ENCODE measurements around the gene ANO9. TPM values are rescaled to one million over a fixed set of nuclear protein-coding genes. Genes with fewer than 3 reads are reported as not detected.

Gene ANO9
- total RNA-seq, 1 experiment from 2014 or later, result 0.73 TPM

DNA sequence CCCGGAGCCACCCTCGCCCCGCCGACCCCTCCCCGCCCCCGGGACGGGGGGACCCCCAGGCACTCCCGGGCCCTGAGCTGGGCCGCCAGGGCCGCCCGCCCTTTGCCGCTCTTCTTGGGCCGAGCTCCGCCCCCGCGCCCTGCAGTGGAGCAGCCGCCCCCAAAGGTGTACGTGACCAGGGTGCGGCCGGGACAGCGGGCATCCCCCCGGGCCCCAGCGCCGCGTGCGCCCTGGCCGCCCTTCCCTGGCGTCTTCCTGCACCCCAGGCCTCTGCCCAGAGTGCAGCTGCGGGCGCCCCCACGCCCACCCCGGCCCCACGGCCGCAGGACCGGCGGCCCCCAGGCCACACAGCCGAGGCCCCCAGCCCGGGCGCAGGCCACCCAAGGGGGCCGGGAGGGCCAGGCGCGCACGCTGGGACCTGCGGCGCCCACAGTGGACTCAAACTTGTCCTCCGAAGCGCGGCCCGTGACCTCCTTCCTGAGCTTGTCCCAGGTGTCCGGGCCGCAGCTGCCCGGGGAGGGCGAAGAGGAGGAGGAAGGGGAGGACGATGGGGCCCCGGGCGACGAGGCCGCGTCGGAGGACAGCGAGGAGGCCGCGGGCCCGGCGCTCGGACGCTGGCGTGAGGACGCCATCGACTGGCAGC is 65.2 kb downstream of the ANO9 start:
- H3K27ac ChIP-seq, result no peak overlapping the region
- no peaks in the 10 kb centered on the region for H3K36me3 ChIP-seq
- no peaks in the 10 kb centered on the region for H3K9me3 ChIP-seq (replicated peaks)
- no peaks in the 10 kb centered on the region for H3K4me1 ChIP-seq
- no peaks in the 10 kb centered on the region for H3K27me3 ChIP-seq
- no peak overlapping the region for H3K4me3 ChIP-seq
- DNase-seq, result no peak

DNA sequence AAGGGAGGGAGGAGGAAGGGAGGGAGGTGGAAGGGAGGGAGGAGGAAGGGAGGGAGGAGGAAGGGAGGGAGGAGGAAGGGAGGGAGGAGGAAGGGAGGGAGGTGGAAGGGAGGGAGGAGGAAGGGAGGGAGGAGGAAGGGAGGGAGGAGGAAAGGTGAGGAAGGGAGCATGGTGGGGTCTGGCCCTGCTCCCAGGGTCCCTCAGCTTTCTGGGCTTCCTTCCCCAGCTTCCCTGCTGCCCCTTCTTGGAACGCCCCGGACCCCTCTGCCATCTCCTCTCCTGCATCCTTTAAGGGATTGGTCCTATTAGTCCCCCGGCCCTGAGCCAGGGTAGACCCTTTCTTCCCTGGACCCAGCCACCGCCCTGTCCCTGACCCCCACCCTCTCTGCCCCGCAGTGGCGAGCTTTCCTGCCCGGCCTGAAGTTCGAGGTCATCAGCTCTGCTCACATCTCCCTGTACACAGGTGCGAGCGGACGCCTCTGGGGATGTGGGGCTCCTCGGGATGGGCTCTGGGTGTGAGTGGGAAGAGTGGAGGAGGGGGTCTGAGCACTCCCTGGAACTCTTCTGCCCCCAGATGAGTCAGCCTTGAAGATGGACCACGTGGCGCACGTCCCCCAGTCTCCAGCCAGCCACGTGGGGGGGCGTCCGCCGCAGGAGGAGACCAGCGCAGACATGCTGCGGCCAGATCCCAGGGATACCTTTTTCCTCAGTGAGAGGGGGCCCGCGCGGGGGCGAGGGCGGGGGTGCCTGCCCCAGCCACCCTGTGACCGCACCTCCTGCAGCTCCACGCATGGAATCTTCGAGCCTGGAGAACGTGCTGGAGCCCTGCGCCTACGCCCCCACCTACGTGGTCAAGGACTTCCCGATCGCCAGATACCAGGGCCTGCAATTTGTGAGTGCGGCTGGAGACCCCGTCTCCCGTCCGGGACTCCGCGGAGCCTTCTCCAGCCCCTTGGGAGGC is 66.5 kb downstream of the ANO9 start:
- Histone ChIP-seq H3K4me1 (no peaks in the 10 kb centered on the region), H3K27ac (no peak overlapping the region), H3K36me3 (no peaks in the 10 kb centered on the region), H3K9me3 (replicated peaks) (no peaks in the 10 kb centered on the region), H3K27me3 (no peaks in the 10 kb centered on the region), H3K4me3 (no peak overlapping the region)
- no peak for DNase-seq

DNA sequence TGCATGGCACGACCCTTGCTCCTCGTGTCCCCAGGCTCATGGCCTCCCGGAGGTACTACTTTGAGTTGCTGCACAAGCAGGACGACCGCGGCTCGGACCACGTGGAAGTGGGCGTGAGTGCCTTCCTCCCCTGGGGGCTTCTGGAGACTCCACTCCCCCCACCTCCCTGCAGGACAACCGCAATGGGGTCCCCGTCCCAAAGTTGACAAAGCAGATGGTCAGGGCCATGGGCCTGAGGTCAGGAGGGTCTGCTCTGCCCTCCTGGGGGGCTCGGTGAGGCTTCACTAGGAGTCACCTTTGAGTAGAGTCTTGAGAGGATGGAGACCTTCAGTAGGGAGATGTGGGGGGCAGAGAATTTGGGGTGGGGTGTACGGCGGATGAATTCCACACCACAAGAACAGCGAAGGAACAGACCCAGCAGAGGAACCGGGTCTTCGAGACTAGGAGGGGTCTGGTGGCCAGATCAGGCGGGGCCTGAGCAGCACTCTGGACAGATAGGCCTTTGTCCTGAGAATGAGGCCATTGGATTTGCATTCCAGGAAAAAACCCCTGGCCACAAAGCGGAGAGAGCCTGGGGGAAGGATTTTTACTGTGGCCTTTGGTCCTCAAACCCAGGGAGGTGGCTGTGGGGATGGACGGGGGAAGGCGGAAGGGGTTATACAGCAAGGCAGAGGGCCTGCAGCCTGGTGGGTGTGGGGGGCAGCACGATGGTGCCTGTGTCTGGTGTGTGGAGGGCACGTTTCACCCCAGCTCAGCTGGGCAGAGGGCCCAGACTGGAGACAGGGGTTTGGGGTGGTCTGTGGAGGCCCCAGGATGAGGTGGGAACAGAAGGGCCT is 67.9 kb downstream of the ANO9 start:
- Histone ChIP-seq H3K4me3 (no peak overlapping the region), H3K27me3 (no peaks in the 10 kb centered on the region), H3K27ac (no peak overlapping the region), H3K4me1 (no peaks in the 10 kb centered on the region), H3K9me3 (replicated peaks) (no peaks in the 10 kb centered on the region), H3K36me3 (no peaks in the 10 kb centered on the region)
- DNase-seq, result peak in 1 of 2 experiments; percentile 40

DNA sequence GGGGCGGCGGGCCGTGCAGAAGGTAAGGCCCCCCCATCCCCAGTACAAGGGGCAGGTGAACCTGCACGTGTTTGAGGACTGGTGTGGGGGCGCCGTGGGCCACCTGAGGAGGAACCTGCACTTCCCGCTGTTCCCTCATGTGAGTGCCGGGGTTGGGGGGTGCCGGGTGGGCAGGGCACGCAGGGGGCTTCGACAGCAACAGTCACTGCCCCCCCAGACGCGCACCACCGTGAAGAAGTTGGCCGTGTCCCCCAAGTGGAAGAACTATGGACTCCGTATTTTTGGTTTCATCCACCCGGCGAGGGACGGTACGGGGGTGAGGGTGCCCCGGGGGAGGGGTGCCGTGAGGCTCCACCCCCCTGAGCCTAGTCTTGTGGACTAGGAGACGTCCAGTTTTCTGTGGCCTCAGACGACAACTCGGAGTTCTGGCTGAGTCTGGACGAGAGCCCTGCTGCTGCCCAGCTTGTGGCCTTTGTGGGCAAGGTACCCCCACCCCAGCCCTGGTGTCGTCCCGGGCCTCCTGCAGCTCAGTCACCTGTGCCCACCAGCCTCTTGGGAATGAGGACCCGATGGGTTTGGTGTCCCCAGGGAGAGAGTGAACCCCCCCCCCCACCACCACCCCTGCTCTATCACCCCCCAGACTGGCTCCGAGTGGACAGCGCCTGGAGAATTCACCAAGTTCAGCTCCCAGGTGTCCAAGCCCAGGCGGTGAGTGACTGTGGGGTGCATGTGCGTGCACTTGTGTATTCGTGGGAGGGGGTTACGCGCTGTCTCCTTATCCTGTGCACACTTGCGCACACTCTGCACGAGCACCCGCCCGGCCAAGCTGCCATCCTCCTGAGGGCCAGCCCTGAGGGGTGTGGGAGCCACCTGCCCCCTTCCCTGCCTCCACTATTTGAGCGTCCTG is 68.7 kb downstream of the ANO9 start:
- no peaks in the 10 kb centered on the region for H3K9me3 ChIP-seq (replicated peaks)
- no peaks in the 10 kb centered on the region for H3K36me3 ChIP-seq
- H3K4me1 ChIP-seq, result no peaks in the 10 kb centered on the region
- H3K4me3 ChIP-seq, result no peak overlapping the region
- DNase-seq, result no peak
- no peak overlapping the region for H3K27ac ChIP-seq
- no peaks in the 10 kb centered on the region for H3K27me3 ChIP-seq

DNA sequence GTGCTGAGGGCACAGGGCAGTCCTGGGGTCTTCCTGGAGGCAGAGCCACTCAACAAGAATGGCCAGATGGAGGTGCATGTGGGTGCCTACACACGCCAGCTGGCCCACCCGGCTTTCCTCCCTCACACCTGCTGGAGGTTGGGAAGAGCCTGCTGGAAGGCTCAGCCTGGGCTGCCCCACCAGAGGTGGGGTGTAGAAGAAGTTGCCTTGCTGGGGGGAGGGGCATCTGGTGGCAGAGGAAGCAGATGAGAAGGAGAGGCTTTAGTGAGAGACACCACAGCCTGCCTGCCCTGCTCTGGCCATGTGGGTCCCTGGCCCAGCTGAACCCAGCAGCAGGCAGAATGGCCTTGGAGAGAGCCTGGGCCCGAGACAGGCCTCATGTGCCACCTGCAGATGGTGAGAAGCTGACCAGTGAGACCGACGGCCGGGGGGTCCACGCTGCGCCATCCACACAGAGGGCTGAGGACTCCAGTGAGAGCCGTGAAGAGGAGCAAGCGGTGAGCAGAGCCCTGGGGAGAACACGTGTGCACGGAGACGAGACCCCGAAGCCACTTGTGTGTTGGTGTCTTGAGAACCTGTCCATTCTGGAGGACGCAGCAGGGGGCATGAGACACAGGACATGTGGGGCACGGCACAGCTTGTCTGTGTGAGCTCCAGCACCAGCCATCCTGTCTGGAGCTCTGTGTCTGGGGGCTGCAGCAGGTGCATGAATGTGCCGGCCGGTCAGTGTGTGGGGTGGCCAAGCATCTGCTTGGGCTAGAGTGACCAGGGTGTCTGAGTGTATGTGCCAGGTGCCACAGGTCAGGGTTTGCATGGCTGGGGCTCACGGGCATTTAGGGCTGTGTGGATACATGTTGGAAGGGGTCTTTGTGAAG is 69.9 kb downstream of the ANO9 start:
- H3K9me3 ChIP-seq (replicated peaks), result no peaks in the 10 kb centered on the region
- H3K27me3 ChIP-seq, result no peaks in the 10 kb centered on the region
- no peak overlapping the region for H3K27ac ChIP-seq
- H3K4me3 ChIP-seq, result no peak overlapping the region
- no peaks in the 10 kb centered on the region for H3K4me1 ChIP-seq
- no peak for DNase-seq
- no peaks in the 10 kb centered on the region for H3K36me3 ChIP-seq

DNA sequence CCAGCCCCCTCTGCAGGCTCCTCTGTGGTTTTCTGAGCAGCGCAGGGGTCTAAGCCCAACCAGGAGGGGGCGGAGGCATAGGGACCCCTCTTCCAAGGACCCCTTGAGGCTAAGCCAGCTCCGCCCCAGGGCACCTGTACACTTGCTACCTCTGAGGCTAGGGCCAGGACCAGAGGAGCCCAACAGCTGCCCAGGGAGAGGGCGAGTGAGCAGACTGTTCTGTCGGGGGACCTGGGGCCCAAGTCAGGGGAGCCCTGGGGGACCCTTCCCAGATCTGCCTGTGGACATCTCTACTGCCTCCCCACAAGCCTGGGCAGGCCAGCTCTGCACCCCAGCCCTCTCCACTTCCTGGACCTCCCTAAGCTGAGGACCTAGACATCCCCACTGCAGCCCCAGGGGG is 70.8 kb downstream of the ANO9 start:
- H3K9me3 ChIP-seq (replicated peaks), result no peaks in the 10 kb centered on the region
- no peaks in the 10 kb centered on the region for H3K4me1 ChIP-seq
- DNase-seq, result no peak

DNA sequence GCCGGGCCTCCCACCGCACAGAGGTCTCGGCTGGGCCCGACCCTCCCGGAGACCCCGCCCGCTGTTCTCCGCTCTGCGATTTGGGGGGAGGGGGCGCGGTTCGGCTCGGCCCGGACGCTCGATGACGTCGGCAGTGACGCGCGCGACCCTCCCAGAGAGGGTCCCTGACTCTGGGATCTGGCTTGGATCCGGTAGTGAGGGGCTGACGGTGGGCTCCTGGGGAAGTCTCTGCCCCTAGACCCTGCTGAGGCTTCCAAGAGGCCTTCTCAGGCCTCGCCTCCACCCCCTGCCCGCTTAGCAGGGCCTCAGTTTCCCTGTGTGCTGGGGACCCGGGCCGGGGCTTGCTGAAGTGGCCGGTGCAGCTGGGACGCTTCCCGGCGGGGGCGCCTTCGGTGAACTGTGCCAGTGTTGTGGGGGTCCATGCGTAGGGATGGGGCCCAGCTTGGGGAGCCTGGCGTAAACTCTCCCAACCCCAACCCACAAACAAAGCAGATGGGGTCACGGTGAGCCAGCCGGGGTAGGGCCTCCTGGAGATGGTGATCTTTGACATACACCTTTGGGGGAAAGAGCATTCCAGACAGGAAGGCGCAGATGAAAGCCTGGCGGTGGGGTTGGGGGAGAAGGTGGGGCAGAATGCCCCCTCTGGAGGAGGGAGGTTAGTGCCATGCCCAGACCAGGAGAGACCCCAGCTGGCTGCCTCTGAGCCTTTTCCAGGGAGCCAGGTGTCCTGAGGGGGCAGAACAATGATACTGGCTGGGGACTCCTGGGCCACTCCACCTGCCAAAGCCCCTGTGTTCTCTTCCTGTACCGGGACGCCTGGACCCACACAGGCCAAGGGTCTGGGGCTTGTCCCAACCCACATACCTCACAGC is 71.5 kb downstream of the ANO9 start:
- Histone ChIP-seq H3K4me1 (no peaks in the 10 kb centered on the region), H3K27ac (no peak overlapping the region)
- DNase-seq, result no peak

More for the DNA sequence above, 70.8 kb downstream of the ANO9 start:
- H3K27ac ChIP-seq, result no peak overlapping the region
- no peak overlapping the region for H3K4me3 ChIP-seq
- H3K27me3 ChIP-seq, result no peaks in the 10 kb centered on the region
- H3K36me3 ChIP-seq, result no peaks in the 10 kb centered on the region

DNA sequence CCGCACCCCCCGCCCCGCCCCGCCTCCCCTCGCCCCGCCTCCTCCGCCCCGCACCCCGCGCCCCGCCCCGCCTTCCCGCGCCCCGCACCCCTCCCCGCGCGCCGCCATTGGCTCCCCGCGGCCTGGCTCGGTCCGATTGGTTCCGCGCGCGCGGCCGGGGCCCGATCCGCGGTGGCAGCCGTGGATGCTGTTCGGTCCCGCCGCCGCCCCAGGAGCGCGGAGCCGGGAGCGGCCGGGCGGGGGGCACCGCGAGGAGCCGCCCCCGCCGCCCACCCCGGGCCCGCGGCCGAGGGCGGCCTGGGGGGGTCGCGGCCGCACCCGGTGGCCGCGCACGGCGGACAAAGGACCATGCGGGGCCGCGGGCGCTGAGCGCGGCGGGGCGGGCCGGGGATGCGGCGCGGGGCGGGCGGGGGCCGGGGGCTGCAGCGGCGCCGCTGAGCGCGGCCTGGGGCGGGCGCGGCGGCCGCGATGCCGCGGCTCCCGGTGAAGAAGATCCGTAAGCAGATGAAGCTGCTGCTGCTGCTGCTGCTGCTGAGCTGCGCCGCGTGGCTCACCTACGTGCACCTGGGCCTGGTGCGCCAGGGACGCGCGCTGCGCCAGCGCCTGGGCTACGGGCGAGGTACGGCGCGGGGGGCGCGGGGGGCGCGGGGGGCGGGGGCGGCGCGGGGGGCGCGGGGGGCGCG is 72.3 kb downstream of the ANO9 start, which contains the start of gene B4GALNT4:
Gene B4GALNT4, plus strand, starts transcription at position 164 of the 683 bp plus-strand sequence. Its CDS starts 305 bp downstream, at position 469.
- no peaks in the 10 kb centered on the region for H3K9me3 ChIP-seq (replicated peaks)
- DNase-seq, result no peak
- H3K27ac ChIP-seq, result no peak within 1 kb of the TSS
- no peaks in the 10 kb centered on the region for H3K27me3 ChIP-seq
- H3K4me3 ChIP-seq, result no peak within 1 kb of the TSS
- H3K36me3 ChIP-seq, result no peaks in the 10 kb centered on the region
- no peaks in the 10 kb centered on the region for H3K4me1 ChIP-seq

More for the DNA sequence above, 71.5 kb downstream of the ANO9 start:
- Histone ChIP-seq H3K36me3 (no peaks in the 10 kb centered on the region), H3K4me3 (no peak overlapping the region), H3K9me3 (replicated peaks) (no peaks in the 10 kb centered on the region), H3K27me3 (no peaks in the 10 kb centered on the region)

DNA sequence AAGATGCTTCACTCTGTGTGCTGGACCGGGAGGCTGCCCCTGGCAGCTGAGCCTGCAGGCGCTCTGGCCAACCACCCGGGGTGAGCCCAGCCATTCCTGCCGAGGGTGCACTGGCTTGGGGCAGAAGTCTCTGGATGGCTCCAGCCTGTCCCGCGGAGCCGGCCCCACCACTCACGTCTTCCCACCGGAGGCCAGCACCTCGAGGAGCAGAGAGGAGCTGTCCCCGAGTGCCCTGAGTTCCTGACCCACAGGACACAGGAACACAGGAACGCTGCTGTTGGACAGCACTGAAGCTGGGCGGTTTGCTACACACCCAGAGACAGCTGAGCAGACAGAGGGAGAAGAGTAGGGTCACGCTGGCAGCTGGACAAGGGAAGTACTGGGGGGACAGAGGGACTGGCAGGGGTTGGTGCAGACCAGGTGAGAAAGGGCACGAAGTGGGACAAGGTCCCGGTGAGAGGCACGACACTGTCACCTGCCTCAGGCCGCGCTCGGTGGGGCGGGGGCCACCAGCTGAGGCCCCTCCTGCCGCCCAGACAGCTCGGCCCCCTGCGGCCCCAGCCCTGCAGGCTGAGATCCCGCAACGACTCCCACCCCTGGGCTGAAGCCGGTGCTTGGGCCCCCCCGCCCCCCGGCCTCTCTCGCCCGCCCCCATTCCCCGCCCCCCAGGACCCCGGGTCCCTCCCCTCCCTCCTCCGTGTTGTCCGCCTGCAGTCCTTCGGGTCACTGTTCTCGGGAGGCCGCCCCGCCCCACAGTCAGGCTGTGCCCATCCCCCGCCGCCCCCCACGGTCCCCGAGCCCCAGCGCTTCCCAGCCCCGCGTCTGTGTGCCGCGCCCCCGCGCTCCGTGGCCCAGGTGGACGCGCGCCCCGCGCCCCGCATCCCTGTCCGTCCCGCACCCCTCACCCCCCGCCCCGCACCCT is 73.1 kb downstream of the ANO9 start:
- H3K27ac ChIP-seq, result no peak overlapping the region
- H3K27me3 ChIP-seq, result no peaks in the 10 kb centered on the region
- H3K4me3 ChIP-seq, result no peak overlapping the region

DNA sequence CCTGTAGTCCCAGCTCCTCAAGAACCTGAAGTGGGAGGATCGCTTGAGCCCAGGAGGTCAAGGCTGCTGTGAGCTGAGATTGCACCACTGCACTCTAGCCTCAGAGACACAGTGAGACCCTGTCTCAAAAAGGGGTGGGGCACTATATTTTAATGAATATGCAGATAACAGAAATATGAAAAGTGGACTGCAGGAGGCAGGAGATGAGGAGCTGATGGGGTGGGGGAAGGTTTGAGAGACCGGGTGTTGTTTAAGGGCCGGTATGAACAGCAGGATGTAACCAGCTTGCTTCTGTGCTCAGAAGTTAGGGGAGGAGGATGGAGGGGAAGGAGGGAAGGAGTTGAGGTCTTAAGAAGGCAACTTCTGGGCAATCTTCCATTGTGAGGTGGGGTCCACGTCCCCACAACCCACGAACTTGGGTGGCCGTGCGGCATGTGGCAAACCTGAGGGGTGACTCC is 73.8 kb downstream of the ANO9 start:
- Histone ChIP-seq H3K4me3 (no peak overlapping the region), H3K27me3 (no peaks in the 10 kb centered on the region), H3K27ac (no peak overlapping the region), H3K36me3 (no peaks in the 10 kb centered on the region), H3K9me3 (replicated peaks) (no peaks in the 10 kb centered on the region), H3K4me1 (no peaks in the 10 kb centered on the region)
- DNase-seq, result no peak

More for the DNA sequence above, 73.1 kb downstream of the ANO9 start:
- Histone ChIP-seq H3K9me3 (replicated peaks) (no peaks in the 10 kb centered on the region), H3K4me1 (no peaks in the 10 kb centered on the region), H3K36me3 (no peaks in the 10 kb centered on the region)
- DNase-seq, result no peak
